ENCODE results near the gene ZNF473.
"Not testable (repeated sequence)": the region's sequence is repeated elsewhere in the genome, so short reads cannot be mapped to it uniquely, and the experiment has no call there.

The ZNF473 gene

DNA sequence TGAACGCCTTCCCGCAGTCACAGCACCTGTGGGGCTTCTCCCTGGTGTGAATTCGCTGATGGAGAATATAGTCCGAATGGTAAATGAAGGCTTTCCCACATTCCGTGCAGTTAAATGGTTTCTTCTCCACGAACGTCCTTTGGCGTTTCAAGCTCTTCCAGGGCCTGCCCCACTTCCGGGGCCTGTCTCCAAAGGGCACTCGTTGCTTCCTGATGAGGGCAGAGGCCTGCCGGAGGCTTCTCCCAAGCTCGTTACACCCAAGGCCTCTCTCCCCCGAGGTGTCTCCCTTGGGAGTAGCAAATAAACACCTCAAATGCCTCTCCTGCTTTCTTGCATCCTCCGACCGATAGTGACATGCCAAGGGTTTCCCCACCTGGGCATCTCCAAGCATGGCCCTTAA, 34.3 kb downstream of the ZNF473 start:
- TF ChIP-seq ZNF384 (IDR thresholded peaks at IDR 0.05): no peak
- TF ChIP-seq SP1 (IDR thresholded peaks at IDR 0.05): no peak
- no peak for TF ChIP-seq HDGF (IDR thresholded peaks at IDR 0.05; ENCODE audit: borderline replicate concordance)
- no peak for TF ChIP-seq FOXA1 (IDR thresholded peaks at IDR 0.05)
- TF ChIP-seq, protein P1, sequence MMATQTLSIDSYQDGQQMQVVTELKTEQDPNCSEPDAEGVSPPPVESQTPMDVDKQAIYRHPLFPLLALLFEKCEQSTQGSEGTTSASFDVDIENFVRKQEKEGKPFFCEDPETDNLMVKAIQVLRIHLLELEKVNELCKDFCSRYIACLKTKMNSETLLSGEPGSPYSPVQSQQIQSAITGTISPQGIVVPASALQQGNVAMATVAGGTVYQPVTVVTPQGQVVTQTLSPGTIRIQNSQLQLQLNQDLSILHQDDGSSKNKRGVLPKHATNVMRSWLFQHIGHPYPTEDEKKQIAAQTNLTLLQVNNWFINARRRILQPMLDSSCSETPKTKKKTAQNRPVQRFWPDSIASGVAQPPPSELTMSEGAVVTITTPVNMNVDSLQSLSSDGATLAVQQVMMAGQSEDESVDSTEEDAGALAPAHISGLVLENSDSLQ (IDR thresholded peaks at IDR 0.05): no peak
- no peak for TF ChIP-seq FOXK2 (IDR thresholded peaks at IDR 0.05)
- TF ChIP-seq L3MBTL2 (conservative IDR thresholded peaks at IDR 0.05): no peak
- no peak for TF ChIP-seq SUZ12 (IDR thresholded peaks at IDR 0.05)
- TF ChIP-seq FOXM1 (IDR thresholded peaks at IDR 0.05; ENCODE audit: borderline replicate concordance): no peak
- no peak for TF ChIP-seq ARNT (IDR thresholded peaks at IDR 0.05)
- TF ChIP-seq CTBP1 (IDR thresholded peaks at IDR 0.05; ENCODE audit: borderline replicate concordance): no peak
- TF ChIP-seq TARDBP (IDR thresholded peaks at IDR 0.05): no peak
- TF ChIP-seq NFRKB (IDR thresholded peaks at IDR 0.05): no peak
- no peak for TF ChIP-seq LEF1 (IDR thresholded peaks at IDR 0.05; ENCODE audit: borderline replicate concordance)
- no peak for TF ChIP-seq BHLHE40 (IDR thresholded peaks at IDR 0.05; ENCODE audit: borderline replicate concordance)
- TF ChIP-seq ELF4 (IDR thresholded peaks at IDR 0.05): no peak
- ChIA-PET POLR2A (no interaction called here), CTCF (no interaction called here)
- DNase-seq (ENCODE audit: extremely low spot score): no peak

DNA sequence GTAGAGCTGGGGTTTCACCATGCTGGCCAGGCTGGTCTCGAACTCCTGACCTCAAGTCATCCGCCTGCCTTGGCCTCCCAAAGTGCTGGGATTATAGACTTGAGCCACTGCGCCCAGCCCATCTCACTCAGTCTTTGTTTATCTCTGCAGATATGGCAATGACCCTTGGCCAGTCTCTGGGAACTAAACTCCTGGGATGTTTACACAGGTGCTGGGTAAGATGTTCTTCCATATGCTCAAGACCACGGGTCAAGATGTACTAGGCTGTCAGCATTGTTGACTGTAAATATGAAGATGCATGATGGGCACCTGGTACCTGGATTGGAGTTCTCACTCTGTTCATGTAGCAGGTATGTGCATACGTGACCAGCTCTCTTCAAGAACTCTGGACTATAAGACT, 35.8 kb downstream of the ZNF473 start:
- CTCF ChIA-PET: no interaction called here
- POLR2A ChIA-PET: interaction anchor here (0.6 kb wide), 1 partner anchor 11 kb away, joined by 4 read pairs; no protein-coding TSS in a partner anchor
- no peak for TF ChIP-seq BHLHE40 (IDR thresholded peaks at IDR 0.05; ENCODE audit: borderline replicate concordance)
- no peak for TF ChIP-seq FOXA1 (IDR thresholded peaks at IDR 0.05)
- DNase-seq (ENCODE audit: extremely low spot score): no peak

DNA sequence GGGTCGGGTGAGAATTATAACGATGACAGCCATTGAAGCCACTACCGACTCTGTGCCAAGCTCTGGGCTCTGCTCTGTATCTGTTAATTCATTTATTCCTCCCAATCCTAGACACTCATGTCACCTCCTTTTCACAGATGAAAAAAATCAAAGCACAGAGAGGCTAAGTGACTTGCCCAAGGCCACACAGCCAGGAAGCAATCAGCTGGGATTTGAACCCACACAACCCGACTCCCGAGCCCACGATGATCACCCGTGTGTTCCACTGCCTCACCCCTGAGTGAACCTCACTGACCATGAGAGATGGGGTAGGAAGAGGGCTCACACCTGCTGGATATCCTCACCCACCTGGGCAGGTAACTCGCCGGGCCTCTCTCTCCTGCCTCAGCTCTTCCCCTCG, 40.1 kb downstream of the ZNF473 start:
- POLR2A ChIA-PET: interaction anchor here (0.6 to 1.2 kb wide), 2 partner anchors 16 to 53 kb away, joined by 3 read pairs; no protein-coding TSS in a partner anchor
- no peak for DNase-seq (ENCODE audit: extremely low spot score)
- CTCF ChIA-PET: no interaction called here
- TF ChIP-seq ZNF384 (IDR thresholded peaks at IDR 0.05) (no peak), L3MBTL2 (conservative IDR thresholded peaks at IDR 0.05) (no peak), HDGF (IDR thresholded peaks at IDR 0.05; ENCODE audit: borderline replicate concordance) (no peak), FOXK2 (IDR thresholded peaks at IDR 0.05) (no peak), SP1 (IDR thresholded peaks at IDR 0.05) (no peak), BHLHE40 (IDR thresholded peaks at IDR 0.05; ENCODE audit: borderline replicate concordance) (no peak), CTBP1 (IDR thresholded peaks at IDR 0.05; ENCODE audit: borderline replicate concordance) (no peak), ARNT (IDR thresholded peaks at IDR 0.05) (no peak), FOXA1 (IDR thresholded peaks at IDR 0.05) (no peak), NFRKB (IDR thresholded peaks at IDR 0.05) (no peak), SUZ12 (IDR thresholded peaks at IDR 0.05) (no peak), TARDBP (IDR thresholded peaks at IDR 0.05) (no peak), LEF1 (IDR thresholded peaks at IDR 0.05; ENCODE audit: borderline replicate concordance) (no peak), ELF4 (IDR thresholded peaks at IDR 0.05) (no peak), FOXM1 (IDR thresholded peaks at IDR 0.05; ENCODE audit: borderline replicate concordance) (no peak)
- TF ChIP-seq, protein P1 (IDR thresholded peaks at IDR 0.05): no peak

DNA sequence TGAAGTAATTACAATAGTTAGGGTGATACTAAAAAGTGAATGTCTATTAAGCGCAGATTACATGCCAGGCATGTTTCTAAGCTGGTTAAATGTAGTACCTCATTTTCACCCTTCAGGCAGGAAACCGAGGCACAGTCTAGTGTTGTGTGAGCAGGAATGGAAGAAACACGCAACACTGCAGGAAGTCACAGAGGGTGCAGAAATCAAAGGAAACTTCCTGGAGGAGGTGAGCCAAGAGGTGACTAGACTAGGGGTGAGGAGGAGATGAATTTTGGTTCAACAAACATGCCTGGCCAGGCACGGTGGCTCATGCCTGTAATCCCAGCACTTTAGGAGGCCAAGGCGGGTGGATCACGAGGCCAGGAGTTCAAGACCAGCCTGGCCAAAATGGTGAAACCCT, 41.8 kb downstream of the ZNF473 start:
- POLR2A ChIA-PET: no interaction called here
- TF ChIP-seq L3MBTL2 (conservative IDR thresholded peaks at IDR 0.05) (no peak), CTBP1 (IDR thresholded peaks at IDR 0.05; ENCODE audit: borderline replicate concordance) (no peak), ARNT (IDR thresholded peaks at IDR 0.05) (no peak), BHLHE40 (IDR thresholded peaks at IDR 0.05; ENCODE audit: borderline replicate concordance) (no peak), TARDBP (IDR thresholded peaks at IDR 0.05) (no peak)
- TF ChIP-seq, protein P1 (IDR thresholded peaks at IDR 0.05): no peak
- CTCF ChIA-PET: no interaction called here
- DNase-seq (ENCODE audit: extremely low spot score): no peak

DNA sequence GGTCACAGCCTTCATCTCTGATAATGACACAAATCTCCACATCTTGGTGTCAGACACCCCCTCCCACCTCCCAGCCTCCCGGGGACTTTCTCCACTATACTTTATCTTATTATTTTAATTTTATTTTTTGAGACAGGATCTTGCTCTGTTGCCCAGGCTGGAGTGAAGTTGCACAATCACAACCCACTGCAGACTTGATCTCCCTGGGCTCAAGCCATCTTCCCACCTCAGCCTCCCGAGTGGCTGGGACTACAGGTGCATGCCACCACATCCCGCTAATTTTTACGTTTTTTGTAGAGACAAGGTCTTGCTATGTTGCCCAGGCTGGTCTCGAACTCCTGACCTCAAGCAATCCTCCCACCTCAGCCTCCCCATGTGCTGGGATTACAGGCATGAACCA, 42.6 kb downstream of the ZNF473 start:
- POLR2A ChIA-PET; DNase-seq (ENCODE audit: extremely low spot score); CTCF ChIA-PET: not testable (repeated sequence)

DNA sequence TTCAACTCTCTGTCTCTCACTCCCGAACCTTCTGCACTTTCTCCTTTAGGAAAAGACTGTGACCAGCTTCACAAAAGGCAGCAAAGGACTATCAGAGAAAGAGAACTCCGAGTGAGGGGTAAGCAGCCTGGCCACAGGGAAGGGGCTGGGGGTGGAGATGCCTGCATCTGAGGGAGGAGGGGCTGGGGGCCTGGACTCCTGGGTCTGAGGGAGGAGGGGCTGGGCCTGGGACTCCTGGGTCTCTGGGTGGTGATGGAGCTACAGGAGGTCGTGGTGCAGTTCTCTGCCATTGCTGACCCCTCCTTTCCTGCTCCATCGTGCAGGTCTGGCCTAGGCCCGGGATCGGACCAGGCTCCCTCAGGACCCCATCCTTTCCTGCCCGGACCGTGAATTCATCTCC, 49.3 kb downstream of the ZNF473 start:
- CTCF ChIA-PET; DNase-seq (ENCODE audit: extremely low spot score); POLR2A ChIA-PET: not testable (repeated sequence)

DNA sequence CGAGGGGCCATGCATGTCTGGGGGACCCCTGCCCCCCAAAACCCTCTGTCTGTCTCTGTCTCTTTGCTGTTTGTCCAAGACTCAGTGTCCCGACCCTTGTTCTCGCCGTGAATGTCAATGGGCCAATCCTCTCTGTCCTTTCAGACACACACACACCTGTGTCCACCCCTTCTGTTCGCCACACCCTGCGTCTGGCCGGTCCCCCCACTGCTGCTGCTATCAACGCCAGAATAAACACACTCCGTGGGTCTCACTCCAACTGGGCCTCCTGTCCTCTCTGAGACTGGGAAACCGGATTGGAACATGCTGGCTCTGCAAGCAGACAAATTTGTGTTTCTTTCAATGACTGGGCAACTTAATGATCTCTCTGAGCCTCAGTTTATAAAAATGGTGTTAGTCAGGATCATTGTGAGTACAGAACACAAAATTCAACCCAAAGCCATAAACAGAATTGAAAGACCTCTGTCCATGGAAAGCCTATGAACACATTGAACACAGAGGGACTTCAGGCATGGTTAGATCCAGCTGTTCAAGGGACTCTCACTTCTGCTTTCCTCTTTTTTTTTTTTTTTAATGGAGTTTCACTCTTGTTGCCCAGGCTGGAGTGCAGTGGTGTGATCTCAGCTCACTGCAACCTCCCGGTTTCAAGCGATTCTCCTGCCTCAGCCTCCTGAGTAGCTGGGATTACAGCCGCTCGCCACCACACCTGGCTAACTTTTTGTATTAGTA, 50.0 kb downstream of the ZNF473 start:
- CTCF ChIA-PET, POLR2A ChIA-PET: not testable (repeated sequence)

DNA sequence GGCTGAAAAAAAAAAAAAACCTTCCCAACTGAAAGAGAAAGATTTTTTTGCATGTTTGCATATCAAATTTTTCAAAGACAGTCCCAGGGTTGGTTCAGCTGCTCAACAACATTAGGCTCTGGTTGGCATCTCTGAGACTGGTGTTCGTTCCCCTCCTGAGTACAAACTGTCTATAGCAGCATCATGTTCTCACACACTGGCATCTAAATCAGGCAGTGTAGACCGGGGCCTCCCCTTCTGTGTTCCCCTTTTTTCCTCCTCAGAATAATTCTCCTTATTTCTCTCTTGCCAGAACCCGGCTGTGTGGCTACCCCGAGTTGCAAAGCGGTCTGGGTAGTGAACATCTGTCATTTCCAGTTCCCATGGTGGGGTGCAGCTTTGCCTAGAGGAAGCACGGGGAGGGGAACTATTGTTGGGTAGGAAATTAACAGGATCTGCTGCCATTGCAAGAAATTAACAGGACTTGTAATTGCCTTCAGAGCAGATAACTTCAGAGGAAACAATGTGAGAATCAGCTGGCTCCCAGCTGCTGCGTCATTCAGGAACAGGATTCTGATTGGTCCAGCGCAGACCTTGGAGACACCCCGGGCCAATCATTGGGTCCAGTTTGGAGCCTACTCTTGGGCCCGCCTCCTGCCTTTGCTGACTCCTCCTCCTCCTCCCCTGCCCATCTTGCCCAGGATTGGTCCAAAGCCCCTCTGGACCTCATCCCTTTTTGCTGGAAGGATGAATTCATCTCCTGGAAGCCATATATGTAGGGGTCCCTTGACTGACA, 51.0 kb downstream of the ZNF473 start:
- POLR2A ChIA-PET: interaction anchor here (0.6 kb wide), 1 partner anchor 159 kb away, joined by 5 read pairs; no protein-coding TSS in a partner anchor
- DNase-seq (ENCODE audit: extremely low spot score); CTCF ChIA-PET: not testable (repeated sequence)

More for the DNA sequence above, 50.0 kb downstream of the ZNF473 start:
- DNase-seq (ENCODE audit: extremely low spot score): not testable (repeated sequence)

DNA sequence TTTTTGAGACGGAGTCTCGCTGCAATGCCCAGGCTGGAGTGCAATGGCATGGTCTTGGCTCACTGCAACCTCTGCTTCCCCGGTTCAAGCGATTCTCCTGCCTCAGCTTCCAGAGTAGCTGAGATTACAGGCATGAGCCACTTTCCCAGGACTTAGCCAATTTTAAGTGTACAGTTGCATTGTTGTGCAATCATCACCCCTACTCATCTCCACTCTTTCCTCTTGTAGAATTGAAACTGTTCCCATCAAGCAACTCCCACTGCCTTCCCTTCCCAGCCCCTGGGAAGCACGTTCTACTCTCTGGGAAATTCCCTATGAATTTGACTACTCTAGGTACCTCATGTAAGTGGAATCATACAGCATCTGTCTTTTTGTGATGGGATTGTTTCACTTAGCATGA, 53.2 kb downstream of the ZNF473 start:
- DNase-seq (ENCODE audit: extremely low spot score); POLR2A ChIA-PET; CTCF ChIA-PET: not testable (repeated sequence)

DNA sequence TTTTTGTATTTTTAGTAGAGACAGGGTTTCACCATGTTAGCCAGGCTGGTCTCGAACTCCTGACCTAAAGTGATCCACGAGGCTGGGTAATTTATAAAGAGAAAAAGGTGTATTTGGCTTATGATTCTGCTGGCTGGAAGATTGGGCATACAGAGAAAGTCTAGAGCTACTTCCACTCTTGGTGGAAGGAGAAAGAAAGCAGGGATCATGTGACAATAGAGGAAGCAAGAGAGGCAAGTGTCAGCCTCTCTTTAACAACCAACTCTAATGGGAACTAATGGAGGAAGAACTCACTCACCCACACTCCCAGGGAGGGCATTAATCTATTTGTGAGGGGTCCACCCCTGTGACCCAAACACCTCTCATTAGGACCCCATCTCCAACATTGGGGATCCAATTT, 58.6 kb downstream of the ZNF473 start:
- DNase-seq (ENCODE audit: extremely low spot score); CTCF ChIA-PET: not testable (repeated sequence)

DNA sequence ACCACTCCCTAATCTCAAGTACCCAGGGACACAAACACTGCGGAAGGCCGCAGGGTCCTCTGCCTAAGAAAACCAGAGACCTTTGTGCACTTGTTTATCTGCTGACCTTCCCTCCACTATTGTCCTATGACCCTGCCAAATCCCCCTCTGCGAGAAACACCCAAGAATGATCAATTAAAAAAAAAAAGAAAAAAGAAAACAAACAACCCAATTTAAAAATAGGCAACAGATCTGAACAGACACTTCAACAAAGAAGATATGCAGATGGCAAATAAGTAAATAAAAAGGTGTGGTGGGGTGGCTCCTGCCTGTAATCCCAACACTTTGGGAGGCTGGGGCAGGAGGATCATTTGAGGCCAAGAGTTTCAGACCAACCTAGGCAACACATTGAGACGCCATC, 61.3 kb downstream of the ZNF473 start:
- POLR2A ChIA-PET; DNase-seq (ENCODE audit: extremely low spot score); CTCF ChIA-PET: not testable (repeated sequence)

More for the DNA sequence above, 58.6 kb downstream of the ZNF473 start:
- POLR2A ChIA-PET: not testable (repeated sequence)
